GM10266 (cell line): ENCODE data around the gene RPS6KB1.
A peak's percentile ranks its signal among the peaks of the same experiment; 100 is the strongest.
"Not testable (repeated sequence)": the region's sequence is repeated elsewhere in the genome, so short reads cannot be mapped to it uniquely, and the experiment has no call there.

Source experiments
- DNase-seq: peaks from one replicate; pipeline ENCODE4 v3.0.0; 2012; ENCODE audit errors: extremely low spot score
- TF ChIP-seq, protein P1 (sequence below): IDR thresholded peaks from 2 replicates; pipeline ENCODE4 v1.5.1; 2012; ENCODE audit warnings: mild to moderate bottlenecking, low read depth; ENCODE audit not compliant: control insufficient read depth, insufficient read depth; ENCODE audit errors: missing control alignments

The RPS6KB1 gene

DNA sequence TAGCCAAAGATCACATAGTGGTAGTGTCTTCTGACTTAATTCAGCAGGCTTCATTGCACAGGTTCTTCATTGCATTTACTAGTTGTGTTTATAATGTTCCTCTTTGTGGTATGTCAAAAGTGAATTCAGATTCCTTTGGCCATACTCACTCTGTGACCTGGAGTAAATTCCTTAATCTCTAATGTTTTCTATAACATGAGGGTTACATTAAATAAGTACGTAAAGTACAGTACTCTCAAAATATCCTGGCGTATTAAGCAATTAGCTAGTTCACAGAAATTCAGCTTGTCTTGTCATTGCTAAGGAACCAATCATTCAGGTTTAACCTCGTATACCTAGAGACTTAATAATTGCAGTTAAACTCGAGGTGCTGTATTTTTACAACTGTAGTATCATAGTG lies 4.2 kb downstream of the RPS6KB1 start:
- DNase-seq: no peak
- TF ChIP-seq, protein P1, sequence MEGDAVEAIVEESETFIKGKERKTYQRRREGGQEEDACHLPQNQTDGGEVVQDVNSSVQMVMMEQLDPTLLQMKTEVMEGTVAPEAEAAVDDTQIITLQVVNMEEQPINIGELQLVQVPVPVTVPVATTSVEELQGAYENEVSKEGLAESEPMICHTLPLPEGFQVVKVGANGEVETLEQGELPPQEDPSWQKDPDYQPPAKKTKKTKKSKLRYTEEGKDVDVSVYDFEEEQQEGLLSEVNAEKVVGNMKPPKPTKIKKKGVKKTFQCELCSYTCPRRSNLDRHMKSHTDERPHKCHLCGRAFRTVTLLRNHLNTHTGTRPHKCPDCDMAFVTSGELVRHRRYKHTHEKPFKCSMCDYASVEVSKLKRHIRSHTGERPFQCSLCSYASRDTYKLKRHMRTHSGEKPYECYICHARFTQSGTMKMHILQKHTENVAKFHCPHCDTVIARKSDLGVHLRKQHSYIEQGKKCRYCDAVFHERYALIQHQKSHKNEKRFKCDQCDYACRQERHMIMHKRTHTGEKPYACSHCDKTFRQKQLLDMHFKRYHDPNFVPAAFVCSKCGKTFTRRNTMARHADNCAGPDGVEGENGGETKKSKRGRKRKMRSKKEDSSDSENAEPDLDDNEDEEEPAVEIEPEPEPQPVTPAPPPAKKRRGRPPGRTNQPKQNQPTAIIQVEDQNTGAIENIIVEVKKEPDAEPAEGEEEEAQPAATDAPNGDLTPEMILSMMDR: no peak

DNA sequence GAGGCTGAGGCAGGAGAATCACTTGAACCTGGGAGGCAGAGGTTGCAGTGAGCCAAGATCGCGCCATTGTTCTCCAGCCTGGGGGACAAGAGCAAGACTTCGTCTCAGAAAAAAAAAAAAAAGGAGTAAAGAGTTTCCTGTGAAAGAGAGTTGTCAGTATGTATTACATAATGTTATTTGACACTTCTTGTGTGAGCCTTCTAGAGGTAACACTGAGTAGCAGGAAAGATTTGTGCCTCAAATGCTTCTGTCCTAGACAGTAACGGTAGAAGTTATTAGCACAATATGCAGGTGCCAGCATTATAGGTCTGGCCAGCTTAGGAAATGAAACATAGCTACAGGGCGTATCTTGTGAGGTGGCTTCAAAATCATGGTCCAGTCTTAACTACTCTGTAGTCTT lies 6.2 kb downstream of the RPS6KB1 start:
- no peak for DNase-seq
- TF ChIP-seq, protein P1: no peak

DNA sequence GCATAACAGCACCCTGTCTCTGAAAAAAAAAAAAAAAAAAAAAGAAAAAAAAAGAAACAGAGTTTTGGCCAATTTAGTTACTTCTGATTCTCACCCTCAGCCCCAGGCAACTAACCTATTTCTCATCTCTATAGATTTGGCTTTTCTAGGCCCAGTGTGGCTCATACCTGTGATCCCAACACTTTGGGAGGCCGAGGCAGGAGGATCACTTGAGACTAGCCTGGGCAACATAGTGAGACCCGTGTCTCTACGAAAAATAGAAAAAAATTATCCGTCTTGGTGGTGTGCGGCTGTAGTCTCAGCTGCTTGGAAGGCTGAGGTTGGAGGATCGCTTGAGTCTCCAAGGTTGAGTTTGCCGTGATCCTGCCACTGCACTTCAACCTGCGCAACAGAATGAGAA lies 8.7 kb downstream of the RPS6KB1 start:
- no peak for DNase-seq
- TF ChIP-seq, protein P1: no peak

DNA sequence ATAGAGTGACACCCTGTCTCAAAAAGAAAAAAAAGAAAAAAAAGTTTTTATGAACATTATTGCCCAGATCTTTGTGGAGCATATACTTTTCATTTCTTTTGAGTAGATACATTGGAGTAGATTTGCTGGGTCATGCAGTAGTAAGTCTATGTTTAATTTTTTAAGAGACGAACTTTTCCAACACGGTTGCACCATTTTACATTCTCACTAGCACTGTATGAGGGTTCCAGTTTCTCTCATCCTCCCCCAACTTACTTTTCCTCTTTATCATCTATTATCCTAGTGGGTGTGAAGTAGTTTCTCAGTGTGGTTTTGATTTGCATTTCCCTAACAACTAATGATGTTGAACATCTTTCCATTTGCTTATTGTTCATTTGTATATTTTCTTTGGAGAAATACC lies 10.5 kb downstream of the RPS6KB1 start:
- TF ChIP-seq, protein P1: no peak
- DNase-seq: no peak

DNA sequence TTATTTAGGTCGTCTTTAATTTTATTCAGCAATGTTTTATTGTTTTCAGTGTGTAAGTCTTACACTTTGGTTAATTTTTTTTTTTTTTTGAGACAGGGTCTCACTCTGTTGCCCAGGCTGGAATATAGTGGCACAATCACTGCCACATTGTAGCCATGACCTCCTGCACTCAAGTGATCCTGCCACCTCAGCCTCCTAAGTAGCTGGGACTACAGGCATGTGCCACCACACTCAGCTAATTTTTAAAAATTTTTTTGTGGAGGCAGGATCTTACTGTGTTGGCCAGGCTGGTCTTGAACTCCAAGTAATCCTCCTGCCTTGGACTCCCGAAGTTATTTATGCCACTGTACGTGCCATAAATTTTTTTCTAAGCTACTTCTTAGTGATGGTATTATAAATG lies 14.5 kb downstream of the RPS6KB1 start:
- DNase-seq: no peak

DNA sequence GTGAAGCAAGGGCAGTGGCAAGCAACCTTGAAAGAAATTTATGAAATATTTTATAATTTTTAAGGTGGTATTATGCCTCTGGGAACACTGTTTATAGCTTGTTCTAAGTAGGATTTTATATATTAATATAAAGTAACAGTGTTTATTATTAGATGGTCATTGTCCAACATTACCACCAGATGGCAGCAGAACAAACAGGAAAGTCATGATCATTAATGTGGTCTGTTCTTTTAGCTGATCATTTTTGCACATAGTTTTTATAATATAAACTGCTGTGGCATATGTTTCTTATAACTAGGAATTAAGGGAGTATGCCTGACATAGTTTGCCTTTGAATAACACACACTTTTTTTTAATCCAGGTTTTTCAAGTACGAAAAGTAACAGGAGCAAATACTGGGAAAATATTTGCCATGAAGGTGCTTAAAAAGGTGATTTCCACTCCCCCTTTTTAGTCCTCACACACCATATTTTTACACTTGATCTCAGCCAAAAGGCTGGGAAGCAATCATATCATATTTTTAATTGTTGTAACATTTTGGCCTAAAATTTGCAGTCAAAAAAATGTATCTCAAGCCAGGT lies 21.4 kb downstream of the RPS6KB1 start:
- DNase-seq: peak; percentile 57
- TF ChIP-seq, protein P1: peak; percentile 52

More for the DNA sequence above, 14.5 kb downstream of the RPS6KB1 start:
- TF ChIP-seq, protein P1: no peak

DNA sequence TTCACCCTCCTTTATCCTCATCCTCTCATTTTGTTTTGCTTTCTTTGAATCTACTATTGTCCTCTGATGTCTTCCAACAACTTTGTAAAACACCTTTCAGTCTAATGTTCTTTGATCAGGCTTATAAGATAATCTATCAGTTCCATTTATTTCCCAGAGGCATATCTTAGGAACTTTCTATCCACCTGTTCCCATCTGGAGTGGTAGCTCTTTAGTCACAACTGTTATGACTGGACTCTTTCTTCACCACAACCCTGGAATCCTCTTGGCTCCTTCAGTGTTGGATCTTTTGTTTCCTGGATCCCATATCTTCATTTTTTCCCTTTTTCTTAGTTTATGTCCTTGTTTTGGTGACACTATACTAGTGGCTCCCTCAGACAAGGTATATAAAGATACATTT lies 23.5 kb downstream of the RPS6KB1 start:
- no peak for DNase-seq
- TF ChIP-seq, protein P1: no peak

DNA sequence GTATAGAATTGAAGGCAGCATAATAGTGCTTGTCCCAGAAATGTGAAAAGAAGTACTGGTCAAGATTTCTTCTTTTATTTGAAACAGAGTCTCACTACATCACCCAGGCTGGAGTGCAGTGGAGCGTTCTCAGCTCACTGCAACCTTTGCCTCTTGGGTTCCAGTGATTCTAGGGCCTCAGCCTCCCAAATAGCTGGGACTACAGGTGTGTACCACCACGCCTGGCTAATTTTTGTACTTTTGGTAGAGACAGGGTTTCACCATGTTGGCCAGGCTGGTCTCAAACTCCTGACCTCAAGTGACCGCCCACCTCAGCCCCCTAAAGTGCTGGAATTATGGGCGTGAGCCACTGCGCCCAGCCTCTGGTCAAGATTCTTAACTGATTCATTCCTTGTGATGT lies 27.7 kb downstream of the RPS6KB1 start:
- DNase-seq: not testable (repeated sequence)

DNA sequence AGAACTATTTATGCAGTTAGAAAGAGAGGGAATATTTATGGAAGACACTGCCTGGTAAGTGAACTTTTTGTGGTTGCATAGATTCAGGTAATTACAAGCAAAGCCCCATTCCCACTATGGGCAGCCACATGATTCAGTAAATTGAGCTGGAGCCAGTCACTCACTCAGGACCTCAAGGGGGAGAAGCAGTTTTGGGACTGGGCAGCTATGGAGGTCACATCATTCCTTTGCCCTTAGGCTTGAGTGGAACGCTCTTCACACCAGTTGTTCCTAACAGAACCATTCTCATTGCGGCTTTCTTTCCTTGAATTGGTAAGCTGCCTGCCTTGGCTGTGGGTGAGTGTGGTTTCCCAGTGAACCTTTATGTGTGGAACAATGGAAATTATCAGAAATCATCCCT lies 37.2 kb downstream of the RPS6KB1 start:
- DNase-seq: not testable (repeated sequence)

DNA sequence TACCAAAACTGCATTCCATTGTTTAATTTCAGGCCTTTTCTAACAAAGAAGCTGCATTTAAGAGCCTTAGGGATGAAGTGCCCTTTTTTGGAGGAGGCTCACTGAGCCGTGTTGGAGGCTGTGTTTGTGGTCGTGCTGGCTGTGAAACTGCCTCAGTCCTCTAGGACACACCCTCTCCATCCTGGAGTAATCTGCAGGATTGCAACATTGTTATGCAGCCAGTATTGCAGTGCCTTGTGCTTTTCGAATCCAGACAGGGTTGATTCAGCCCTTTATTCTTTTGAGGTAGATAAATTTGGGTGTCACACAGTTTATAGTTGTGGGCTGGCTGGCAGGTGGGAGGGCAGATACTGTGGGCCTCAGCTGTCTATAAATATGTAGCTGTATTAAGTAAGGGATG lies 37.8 kb downstream of the RPS6KB1 start:
- DNase-seq: not testable (repeated sequence)

DNA sequence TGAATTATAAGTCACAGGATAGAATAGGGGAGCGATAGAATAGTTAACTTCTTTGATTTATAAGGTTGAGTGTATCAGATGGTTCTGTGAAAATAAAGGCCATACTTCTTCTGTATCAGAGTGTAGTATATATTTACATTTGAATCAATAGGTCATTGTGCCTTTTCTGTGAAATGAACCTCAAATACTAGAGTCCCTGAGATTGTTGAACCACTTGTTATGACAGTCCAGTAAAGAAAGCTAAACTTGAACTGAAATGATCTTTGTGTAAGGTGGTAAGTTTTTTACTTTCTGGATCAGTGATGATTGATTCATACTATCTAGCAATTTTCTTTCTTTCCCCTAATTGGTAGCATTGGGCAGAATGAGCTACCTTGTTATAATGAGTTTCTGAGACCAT lies 40.4 kb downstream of the RPS6KB1 start:
- DNase-seq: not testable (repeated sequence)

DNA sequence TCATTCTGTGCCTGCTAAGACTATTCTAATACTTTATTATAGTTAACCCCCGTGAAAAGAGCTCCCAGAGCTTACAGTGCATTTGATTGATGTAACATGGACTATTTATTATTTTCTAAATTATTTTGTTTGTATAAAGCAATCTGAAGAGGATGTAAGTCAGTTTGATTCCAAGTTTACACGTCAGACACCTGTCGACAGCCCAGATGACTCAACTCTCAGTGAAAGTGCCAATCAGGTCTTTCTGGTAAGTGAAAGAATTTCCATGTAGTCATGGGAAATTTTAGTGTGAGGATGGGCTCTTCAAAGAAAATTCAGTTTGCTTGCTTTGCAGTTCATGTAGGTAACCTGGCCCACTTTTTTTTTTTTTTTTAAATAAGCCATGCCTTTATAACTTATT lies 47.8 kb downstream of the RPS6KB1 start:
- not testable (repeated sequence) for DNase-seq
